Heart right ventricle (tissue), 16 donors: Measurements from ENCODE around the gene FYN. TPM values are rescaled to one million over a fixed set of nuclear protein-coding genes. Genes with fewer than 3 reads are reported as not detected.
"Not testable (repeated sequence)": the region's sequence is repeated elsewhere in the genome, so short reads cannot be mapped to it uniquely, and the experiment has no call there.

Experiments
- ATAC-seq, 8 donors: fragments of 200-7000 bp; cut with Tn5 transposase; one replicate each; pipeline ENCODE4 v1.9.1; 2020; ENCODE audit warnings: mild to moderate bottlenecking in 8 of 8, moderate library complexity in 8 of 8, moderate number of reproducible peaks in 1 of 8
- DNase-seq, 2 donors: peaks; one replicate each; pipeline ENCODE4 v3.0.0-alpha.2; 2020
- H3K27ac ChIP-seq, 10 donors: fragments of 200-600 bp; sonication (generic) in 2 of 10; one replicate each; pipeline versions ENCODE4 v1.5.0 to v1.8.0; 2020 to 2022; ENCODE audit warnings: mild to moderate bottlenecking in 3 of 10
- H3K27me3 ChIP-seq, 7 donors: fragments of 200-600 bp; one replicate each; pipeline ENCODE4 v1.8.0; 2021 to 2022; ENCODE audit warnings: mild to moderate bottlenecking in 2 of 7
- H3K36me3 ChIP-seq, 9 donors: fragments of 200-600 bp; sonication (generic) in 1 of 9; one replicate each; pipeline versions ENCODE4 v1.5.0 to v1.8.0; 2020 to 2022; ENCODE audit warnings: mild to moderate bottlenecking in 2 of 9
- H3K4me1 ChIP-seq, 9 donors: fragments of 200-600 bp; sonication (generic) in 1 of 9; one replicate each; pipeline versions ENCODE4 v1.5.0 to v1.8.0; 2020 to 2022; ENCODE audit warnings: mild to moderate bottlenecking in 4 of 9
- H3K4me3 ChIP-seq, 10 donors: fragments of 200-600 bp; sonication (generic) in 2 of 10; one replicate each; pipeline versions ENCODE4 v1.5.0 to v1.8.0; 2020 to 2022; ENCODE audit warnings: mild to moderate bottlenecking in 7 of 10, moderate library complexity in 2 of 10
- H3K9me3 ChIP-seq, 11 donors: fragments of 200-600 bp in 10 of 11; sonication (generic) in 2 of 11; one replicate each; pipeline versions ENCODE4 v1.5.0 to v1.8.0; 2013 to 2022; ENCODE audit warnings: mild to moderate bottlenecking in 2 of 11, control low read depth in 1 of 11, moderate library complexity in 1 of 11
- WGBS, 2 donors: extraction: QIAGEN DNeasy Blood & Tissue Kit; methylation state at CpG; one replicate each; pipeline ENCODE4 v1.1.7; 2013; ENCODE audit warnings: inconsistent platforms in 1 of 2; 5-methylcytosine and 5-hydroxymethylcytosine counted together
- intact Hi-C, 10 donors: fragments of 100-400 bp; cut with DNase I; formaldehyde crosslinking; loops; one replicate each; pipeline versions ENCODE4 v1.11.1 to v1.14.2; 2022
- polyA plus RNA-seq, 2 donors: library from polyadenylated mRNA; stranded (reverse); fragments of 200-250 nt; gene quantifications; one replicate each; pipeline ENCODE4 v1.2.3, GENCODE V29; 2013
- total RNA-seq, 10 donors: library from RNA; stranded (reverse); fragmentation: NEBNext Ultra II Directional in 3 of 10; extraction: Animal tissue kit (Norgen Biotek cat#: 25700) in 3 of 10; gene quantifications; one replicate each; pipeline versions ENCODE4 v1.2.1 to v1.2.4, GENCODE V29; 2021 to 2023
- TF ChIP-seq, protein P1 (sequence below), 9 donors: fragments of 200-600 bp; sonication (generic) in 2 of 9; IDR thresholded peaks; one replicate each; pipeline versions ENCODE4 v1.5.0 to v1.8.0; 2021 to 2022; ENCODE audit warnings: antibody characterized with exemption in 9 of 9, mild to moderate bottlenecking in 5 of 9, moderate library complexity in 1 of 9
- donor health status: Arrhythmogenic right ventricular cardiomyopathy.
- donor health status: ischemic (EF 13 %, LVEDD 7.1; RV severe dilation, severe dysfunction).
- donor health status: healthy with polysubstance abuse.
- donor health status: DM: no; HTN: yes; CAD: no.
- donor health status: DM: no; HTN: no; CAD: no.
- donor health status: ischemic (EF 25% LVEDD 6.9; RV normal size, moderate dysfunction).
- donor health status: ischemic (EF 25% LVEDD 5.7; RV mildly dilated, moderate dysfunction).
- donor health status: healthy.
- donor health status: DM: yes; HTN: yes; CAD: no.
- donor health status: Ischemic cardiomyopathy.
- donor health status: ischemic (EF 35%, LVEDD 5.7; RV mildly dilated, moderate dysfunction).
- donor health status: nonischemic (EF 11% LVEDD 7.7; RV severe dilation, severe dysfunction).
- donor health status: DM: yes; HTN: yes; CAD: no.
- donor health status: PGD.
- donor health status: ischemic (EF 29% LVEDD 5.4; RV normal size, mild dysfunction).
- donor health status: nonischemic (EF 23%, LVEDD 6.1; RV moderate dilation, normal function).

The FYN gene
- total and polyA plus RNA-seq, 12 donors = 19.1 to 58.1 (median 42.2) TPM

- no peaks in the 10 kb centered on the region for H3K9me3 ChIP-seq
- intact Hi-C loops = no loop called here
- WGBS, 2 donors = 60 to 69% methylated on average over 4 of the region's 4 CpGs
- no peaks in the 10 kb centered on the region for H3K27me3 ChIP-seq
- no peak overlapping the region for H3K27ac ChIP-seq
- no peaks in the 10 kb centered on the region for H3K36me3 ChIP-seq
- ATAC-seq (no peak), DNase-seq (no peak)
- peaks cover 0 to 18% (median 0%) of the 10 kb centered on the region in 9 donors for H3K4me1 ChIP-seq
- TF ChIP-seq, protein P1, sequence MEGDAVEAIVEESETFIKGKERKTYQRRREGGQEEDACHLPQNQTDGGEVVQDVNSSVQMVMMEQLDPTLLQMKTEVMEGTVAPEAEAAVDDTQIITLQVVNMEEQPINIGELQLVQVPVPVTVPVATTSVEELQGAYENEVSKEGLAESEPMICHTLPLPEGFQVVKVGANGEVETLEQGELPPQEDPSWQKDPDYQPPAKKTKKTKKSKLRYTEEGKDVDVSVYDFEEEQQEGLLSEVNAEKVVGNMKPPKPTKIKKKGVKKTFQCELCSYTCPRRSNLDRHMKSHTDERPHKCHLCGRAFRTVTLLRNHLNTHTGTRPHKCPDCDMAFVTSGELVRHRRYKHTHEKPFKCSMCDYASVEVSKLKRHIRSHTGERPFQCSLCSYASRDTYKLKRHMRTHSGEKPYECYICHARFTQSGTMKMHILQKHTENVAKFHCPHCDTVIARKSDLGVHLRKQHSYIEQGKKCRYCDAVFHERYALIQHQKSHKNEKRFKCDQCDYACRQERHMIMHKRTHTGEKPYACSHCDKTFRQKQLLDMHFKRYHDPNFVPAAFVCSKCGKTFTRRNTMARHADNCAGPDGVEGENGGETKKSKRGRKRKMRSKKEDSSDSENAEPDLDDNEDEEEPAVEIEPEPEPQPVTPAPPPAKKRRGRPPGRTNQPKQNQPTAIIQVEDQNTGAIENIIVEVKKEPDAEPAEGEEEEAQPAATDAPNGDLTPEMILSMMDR (IDR thresholded peaks at IDR 0.05) = no peak
- no peak overlapping the region for H3K4me3 ChIP-seq
These were observed 19.2 kb upstream of the FYN start for GRCh38 chr6:111892431-111892830.

GRCh38 chr6:111890988-111891387, 17.7 kb upstream of the FYN start:
- Histone ChIP-seq H3K27me3 (no peaks in the 10 kb centered on the region), H3K27ac (no peak overlapping the region), H3K4me1 (peaks cover 0 to 16% (median 0%) of the 10 kb centered on the region in 9 donors), H3K36me3 (no peaks in the 10 kb centered on the region), H3K9me3 (no peaks in the 10 kb centered on the region), H3K4me3 (no peak overlapping the region)
- ATAC-seq (no peak), DNase-seq (no peak)
- TF ChIP-seq, protein P1 (IDR thresholded peaks at IDR 0.05) = no peak
- intact Hi-C loops = no loop called here

- 19 to 25% methylated on average over 10 of the region's 10 CpGs for WGBS, 2 donors
- peak; percentile 28 to 53 for DNase-seq
- intact Hi-C loops = loop anchor here in 1 of 10 donors (10.0 kb wide), 1 partner anchor 174 kb away; no protein-coding TSS in a partner anchor
- Histone ChIP-seq H3K27ac (peak overlapping the region in 7 of 10 donors; percentile 2 to 63 (median 47)), H3K27me3 (no peaks in the 10 kb centered on the region), H3K36me3 (no peaks in the 10 kb centered on the region), H3K9me3 (no peaks in the 10 kb centered on the region), H3K4me3 (peak overlapping the region in 7 of 10 donors; percentile 13 to 46 (median 33)), H3K4me1 (peaks cover 0 to 16% (median 0%) of the 10 kb centered on the region in 9 donors)
- TF ChIP-seq, protein P1 (IDR thresholded peaks at IDR 0.05) = no peak
- ATAC-seq = peak in 7 of 8 donors; percentile 71 to 92 (median 83)
These were observed 15.9 kb upstream of the FYN start for GRCh38 chr6:111888928-111889695.

- not testable (repeated sequence) for H3K27me3 ChIP-seq, H3K36me3 ChIP-seq, H3K27ac ChIP-seq, DNase-seq, H3K9me3 ChIP-seq, H3K4me3 ChIP-seq, ATAC-seq
- peaks cover 0 to 16% (median 0%) of the 10 kb centered on the region in 9 donors for H3K4me1 ChIP-seq
- WGBS, 2 donors = 93 to 96% methylated on average over 2 of the region's 2 CpGs
- intact Hi-C loops = loop anchor here in 1 of 10 donors (10.0 kb wide), 1 partner anchor 172 kb away; no protein-coding TSS in a partner anchor
These were observed 13.5 kb upstream of the FYN start for GRCh38 chr6:111886793-111887192.
